Metanephros (tissue), 2 donors: ENCODE measurements around the gene PIAS4. TPM values are rescaled to one million over a fixed set of nuclear protein-coding genes. Genes with fewer than 3 reads are reported as not detected.

ENCODE experiments used
- small RNA-seq: library from RNA; depleted of rRNA; stranded (forward); fragments of <200 nt; gene quantifications from one replicate; pipeline ENCODE3, GENCODE V24; 2014; ENCODE audit warnings: low replicate concordance
- total RNA-seq: library from RNA; depleted of rRNA; stranded (reverse); fragments of >200 nt; gene quantifications from one replicate; pipeline ENCODE4 v1.2.3, GENCODE V29; 2014

The PIAS4 gene, protein sequence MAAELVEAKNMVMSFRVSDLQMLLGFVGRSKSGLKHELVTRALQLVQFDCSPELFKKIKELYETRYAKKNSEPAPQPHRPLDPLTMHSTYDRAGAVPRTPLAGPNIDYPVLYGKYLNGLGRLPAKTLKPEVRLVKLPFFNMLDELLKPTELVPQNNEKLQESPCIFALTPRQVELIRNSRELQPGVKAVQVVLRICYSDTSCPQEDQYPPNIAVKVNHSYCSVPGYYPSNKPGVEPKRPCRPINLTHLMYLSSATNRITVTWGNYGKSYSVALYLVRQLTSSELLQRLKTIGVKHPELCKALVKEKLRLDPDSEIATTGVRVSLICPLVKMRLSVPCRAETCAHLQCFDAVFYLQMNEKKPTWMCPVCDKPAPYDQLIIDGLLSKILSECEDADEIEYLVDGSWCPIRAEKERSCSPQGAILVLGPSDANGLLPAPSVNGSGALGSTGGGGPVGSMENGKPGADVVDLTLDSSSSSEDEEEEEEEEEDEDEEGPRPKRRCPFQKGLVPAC
- total RNA-seq = 34.2 TPM

DNA sequence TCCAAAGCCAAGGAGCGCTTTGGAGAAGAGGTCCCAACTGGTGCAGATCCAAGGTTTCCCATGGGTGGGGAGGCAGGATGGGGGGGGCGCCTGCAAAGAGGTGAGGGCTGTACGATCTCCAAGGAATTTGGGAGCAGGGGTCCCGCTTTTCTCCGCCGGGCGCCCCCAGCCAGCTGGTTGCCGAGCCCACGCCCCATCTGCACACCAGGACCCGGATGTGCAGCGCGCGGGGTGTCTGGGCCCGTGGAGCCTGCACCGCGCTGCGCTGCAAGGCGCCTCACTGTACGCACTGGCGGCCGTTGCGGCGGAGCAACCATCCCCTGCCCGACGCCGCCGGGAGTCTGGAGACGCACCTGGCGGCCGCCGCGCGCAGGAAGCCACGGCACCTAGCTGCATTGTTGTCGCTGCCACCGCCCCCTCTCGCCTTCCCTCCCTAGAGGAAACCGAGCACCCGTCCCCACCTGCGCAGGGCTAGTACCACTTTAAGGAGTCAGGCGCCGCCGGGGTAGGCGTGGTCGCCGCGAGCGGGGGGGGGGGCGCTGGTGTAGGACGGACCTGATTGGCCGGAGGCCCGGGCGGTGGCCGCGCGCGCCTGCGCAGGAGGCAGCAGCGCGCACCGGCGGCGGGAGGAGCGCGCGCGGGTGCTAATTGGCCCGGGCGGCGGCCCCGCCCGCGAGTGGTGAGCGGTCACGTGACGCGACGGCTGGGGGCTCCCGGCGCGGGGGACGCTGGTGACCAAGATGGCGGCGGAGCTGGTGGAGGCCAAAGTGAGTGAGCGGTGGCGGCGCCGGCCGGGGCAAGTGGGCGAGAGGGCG, at the start of gene PIAS4:
Gene PIAS4, plus strand, starts transcription at position 716 of the 815 bp plus-strand sequence. Its CDS starts 25 bp downstream, at position 741.

DNA sequence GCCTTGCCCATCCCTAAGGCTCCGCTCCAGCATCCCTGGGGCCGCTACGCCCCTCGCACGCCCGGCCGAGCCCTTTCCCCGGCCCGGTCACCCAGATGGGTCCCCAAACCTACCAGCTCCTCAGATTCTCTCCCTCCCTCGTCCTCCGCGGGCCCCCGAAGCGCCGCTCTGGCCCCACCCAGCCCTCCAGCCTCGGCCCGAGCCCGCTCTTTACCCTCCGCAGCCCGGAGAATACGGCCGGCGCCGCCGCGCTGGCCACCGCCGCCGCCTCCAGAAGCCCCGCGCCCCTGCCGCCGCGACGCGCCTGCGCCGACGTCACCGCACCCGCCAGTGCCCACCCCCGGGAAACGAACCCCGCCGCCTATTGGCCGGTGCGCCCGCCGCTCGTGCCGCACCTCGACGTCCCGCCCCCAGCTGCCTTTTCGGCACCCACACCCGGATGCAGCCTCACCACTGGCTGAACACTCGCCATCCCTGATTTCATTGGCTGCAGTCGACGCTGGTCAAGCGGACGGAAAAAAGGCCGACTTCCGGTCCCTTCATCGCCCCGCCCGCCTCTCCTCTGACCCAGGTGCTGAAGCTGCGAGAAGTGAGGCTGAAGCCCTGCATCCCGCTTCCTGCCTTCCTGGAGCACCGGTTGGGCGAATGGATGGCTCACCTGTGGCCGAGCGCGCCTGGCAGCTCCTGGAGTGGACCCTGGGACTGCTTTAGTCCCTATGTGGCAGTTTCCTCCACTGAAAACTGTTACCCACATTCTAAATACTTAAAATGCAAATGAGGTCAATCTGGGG, 36.5 kb upstream of the PIAS4 start, which contains the start of gene DAPK3:
Gene DAPK3, minus strand, starts transcription at position 292 of the 791 bp plus-strand sequence. CDS start 1,364 bp downstream, outside the sequence.

DNA sequence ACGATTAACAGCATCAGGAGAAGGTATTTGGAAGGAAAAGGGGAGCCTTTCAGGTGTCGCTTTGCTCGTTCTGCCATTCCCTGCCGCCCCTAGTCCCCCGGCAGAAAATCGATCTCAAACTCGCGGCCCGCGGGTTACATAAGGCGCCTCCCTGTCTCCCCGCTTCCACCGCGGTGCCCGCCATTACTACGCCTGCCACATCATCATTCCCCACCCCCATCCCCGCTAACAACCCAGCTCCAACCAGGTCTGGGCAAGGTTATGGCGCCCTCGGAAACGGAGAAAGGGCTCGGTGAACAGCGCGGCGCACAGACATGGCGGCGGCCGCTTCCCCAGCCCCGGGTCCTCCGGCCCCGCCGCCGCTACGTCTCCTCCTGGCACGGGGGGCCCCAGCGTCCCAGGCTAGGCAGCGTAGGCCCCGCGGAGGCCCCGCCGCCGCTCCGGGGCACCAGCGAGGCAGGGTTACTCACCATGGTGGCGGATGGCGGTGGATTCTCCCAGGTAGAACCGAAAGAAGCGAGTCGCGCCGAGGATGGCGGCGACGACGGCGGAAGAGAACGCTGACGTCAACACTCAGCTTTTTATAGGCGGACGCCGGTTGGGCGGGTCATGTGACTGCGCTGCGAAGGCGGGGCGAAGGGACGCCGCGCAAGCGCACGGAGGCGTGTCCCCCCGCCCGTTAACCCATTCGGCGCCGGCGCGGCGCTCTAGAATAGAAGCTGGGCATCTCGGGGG, 22.5 kb upstream of the PIAS4 start, which contains the start of gene EEF2:
Gene EEF2, minus strand, starts transcription at position 556 of the 735 bp plus-strand sequence. Its CDS starts 83 bp downstream, at position 473.

DNA sequence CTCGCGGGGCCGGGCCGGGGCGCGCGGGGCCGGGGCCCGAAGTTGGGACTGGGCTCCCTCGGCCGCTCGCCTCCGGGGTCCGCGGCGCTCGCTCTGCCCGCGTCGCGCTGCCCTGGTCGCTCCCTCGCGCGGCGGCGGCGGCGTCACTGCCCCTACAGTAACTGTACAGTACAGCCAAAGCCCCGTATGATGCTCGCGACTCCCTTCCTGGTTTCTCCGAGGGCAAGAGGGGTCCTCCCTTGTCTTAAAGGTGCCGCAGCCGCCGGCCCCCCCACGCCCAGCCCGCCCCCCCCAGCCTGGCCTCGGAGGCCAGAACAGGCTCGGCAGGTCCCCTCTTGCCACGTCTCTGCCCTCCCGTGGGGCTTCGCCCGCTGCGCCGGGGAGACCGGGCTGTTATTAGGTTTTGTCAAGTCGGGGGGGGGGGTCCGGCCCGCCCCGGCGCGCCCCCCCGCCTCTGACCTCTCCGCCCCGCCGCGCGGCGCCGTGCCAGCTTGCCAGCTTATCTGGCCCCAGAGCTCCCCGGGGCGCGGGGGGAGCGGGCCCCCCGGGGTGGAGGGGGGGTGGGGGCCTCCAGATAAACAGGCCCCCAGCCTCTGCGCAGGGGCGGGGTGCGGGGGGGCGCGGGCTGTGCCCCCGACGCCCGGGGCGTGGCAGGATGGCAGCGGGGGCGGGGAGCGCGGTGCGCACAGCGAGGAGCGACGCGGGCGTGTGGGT, 59.3 kb downstream of the PIAS4 start, which contains the start of gene ZBTB7A:
Gene ZBTB7A, minus strand, starts transcription at position 218 of the 714 bp plus-strand sequence. CDS start 11,667 bp downstream, outside the sequence.

Small RNA genes within 50 kb of the gene (small RNA-seq; reads per million reads assigned to genes)
- 3.1 reads per million, percentile 92 among the genes with 10 or more reads in this experiment for gene SNORD37

Other genes starting within 250 kb of the PIAS4 start
- gene APBA3, start 246.0 kb upstream of the PIAS4 start, total RNA-seq = 45.2 TPM
- 33.9 TPM for gene MRPL54, start 245.1 kb upstream of the PIAS4 start, total RNA-seq
- gene RAX2, start 235.5 kb upstream of the PIAS4 start, total RNA-seq = 0.06 TPM
- 1.3 TPM for gene MATK, start 221.4 kb upstream of the PIAS4 start, total RNA-seq
- 0.41 TPM for gene ZFR2, start 138.7 kb upstream of the PIAS4 start, total RNA-seq
- gene ATCAY, start 127.1 kb upstream of the PIAS4 start, total RNA-seq = 0.53 TPM
- gene NMRK2, start 74.7 kb upstream of the PIAS4 start, total RNA-seq = 4.7 TPM
- gene DAPK3, start 36.6 kb upstream of the PIAS4 start, total RNA-seq = 71.5 TPM
- 2,441 TPM for gene EEF2, start 22.3 kb upstream of the PIAS4 start, total RNA-seq
- gene ZBTB7A, start 59.2 kb downstream of the PIAS4 start, total RNA-seq = 23.2 TPM
- gene MAP2K2, start 116.4 kb downstream of the PIAS4 start, total RNA-seq = 99.1 TPM
- 0.18 TPM for gene CREB3L3, start 145.9 kb downstream of the PIAS4 start, total RNA-seq
- 14.0 TPM for gene SIRT6, start 174.8 kb downstream of the PIAS4 start, total RNA-seq
- gene ANKRD24, start 175.0 kb downstream of the PIAS4 start, total RNA-seq = 1.9 TPM
- 0.82 TPM for gene EBI3, start 221.8 kb downstream of the PIAS4 start, total RNA-seq
- 24.1 TPM for gene YJU2, start 239.3 kb downstream of the PIAS4 start, total RNA-seq